ENCODE results near the gene NAIP.
"Not testable (repeated sequence)": the region's sequence is repeated elsewhere in the genome, so short reads cannot be mapped to it uniquely, and the experiment has no call there.

Gene NAIP, protein sequence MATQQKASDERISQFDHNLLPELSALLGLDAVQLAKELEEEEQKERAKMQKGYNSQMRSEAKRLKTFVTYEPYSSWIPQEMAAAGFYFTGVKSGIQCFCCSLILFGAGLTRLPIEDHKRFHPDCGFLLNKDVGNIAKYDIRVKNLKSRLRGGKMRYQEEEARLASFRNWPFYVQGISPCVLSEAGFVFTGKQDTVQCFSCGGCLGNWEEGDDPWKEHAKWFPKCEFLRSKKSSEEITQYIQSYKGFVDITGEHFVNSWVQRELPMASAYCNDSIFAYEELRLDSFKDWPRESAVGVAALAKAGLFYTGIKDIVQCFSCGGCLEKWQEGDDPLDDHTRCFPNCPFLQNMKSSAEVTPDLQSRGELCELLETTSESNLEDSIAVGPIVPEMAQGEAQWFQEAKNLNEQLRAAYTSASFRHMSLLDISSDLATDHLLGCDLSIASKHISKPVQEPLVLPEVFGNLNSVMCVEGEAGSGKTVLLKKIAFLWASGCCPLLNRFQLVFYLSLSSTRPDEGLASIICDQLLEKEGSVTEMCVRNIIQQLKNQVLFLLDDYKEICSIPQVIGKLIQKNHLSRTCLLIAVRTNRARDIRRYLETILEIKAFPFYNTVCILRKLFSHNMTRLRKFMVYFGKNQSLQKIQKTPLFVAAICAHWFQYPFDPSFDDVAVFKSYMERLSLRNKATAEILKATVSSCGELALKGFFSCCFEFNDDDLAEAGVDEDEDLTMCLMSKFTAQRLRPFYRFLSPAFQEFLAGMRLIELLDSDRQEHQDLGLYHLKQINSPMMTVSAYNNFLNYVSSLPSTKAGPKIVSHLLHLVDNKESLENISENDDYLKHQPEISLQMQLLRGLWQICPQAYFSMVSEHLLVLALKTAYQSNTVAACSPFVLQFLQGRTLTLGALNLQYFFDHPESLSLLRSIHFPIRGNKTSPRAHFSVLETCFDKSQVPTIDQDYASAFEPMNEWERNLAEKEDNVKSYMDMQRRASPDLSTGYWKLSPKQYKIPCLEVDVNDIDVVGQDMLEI (N-terminal part only)
- 0.31 to 1.1 reads per million in 2 donors for total RNA-seq

- not testable (repeated sequence) for DNase-seq
Measured at GRCh38 chr5:71025289-71025953, at the start of gene NAIP. NAIP (minus strand) TSS chr5:71025339; CDS start chr5:71012915, 12,424 bp downstream.

DNA sequence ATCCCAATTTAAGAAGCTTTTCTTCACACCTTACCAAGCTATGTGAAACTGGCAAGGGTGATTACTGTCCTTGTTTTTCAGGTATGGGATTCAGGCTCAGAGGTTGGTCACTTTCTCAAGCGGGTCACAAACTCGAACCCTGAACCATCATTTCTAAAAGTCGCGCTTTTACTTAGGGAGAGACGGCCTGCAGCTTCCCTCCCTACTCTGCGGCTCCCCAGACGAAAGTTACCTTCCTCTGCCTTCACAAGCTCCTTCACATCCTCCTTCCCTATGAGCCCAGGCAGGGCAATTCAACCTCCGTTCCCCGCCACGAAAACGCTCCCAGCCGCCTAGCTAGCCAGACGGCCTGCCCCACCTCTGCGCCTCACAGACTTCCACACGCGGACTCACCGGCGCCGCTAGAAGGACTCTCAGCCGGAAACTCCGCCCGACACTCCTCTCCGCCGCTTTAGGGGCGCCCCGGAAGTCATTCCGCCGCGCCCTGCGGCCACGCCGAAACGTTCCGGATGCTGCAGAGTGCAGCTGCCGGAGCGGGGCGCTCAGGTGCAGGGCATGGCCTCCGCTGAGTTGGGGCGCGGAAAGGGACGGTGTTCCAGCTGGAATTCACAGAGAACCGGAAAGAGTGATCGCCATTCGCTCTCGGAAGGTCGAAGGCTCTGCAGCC is 42.3 kb upstream of the NAIP start, which contains the start of gene GTF2H2:
Gene GTF2H2 (minus strand): TSS at position 415 of the 667 bp plus-strand sequence. CDS start 4,913 bp downstream, outside the sequence.
- not testable (repeated sequence) for DNase-seq

- not testable (repeated sequence) for DNase-seq
Measured at GRCh38 chr5:71061322-71061721, 36.2 kb upstream of the NAIP start.

- not testable (repeated sequence) for DNase-seq
Measured at GRCh38 chr5:71059426-71059825, 34.3 kb upstream of the NAIP start.

GRCh38 chr5:71044808-71045207 is 19.7 kb upstream of the NAIP start:
- not testable (repeated sequence) for DNase-seq

DNA sequence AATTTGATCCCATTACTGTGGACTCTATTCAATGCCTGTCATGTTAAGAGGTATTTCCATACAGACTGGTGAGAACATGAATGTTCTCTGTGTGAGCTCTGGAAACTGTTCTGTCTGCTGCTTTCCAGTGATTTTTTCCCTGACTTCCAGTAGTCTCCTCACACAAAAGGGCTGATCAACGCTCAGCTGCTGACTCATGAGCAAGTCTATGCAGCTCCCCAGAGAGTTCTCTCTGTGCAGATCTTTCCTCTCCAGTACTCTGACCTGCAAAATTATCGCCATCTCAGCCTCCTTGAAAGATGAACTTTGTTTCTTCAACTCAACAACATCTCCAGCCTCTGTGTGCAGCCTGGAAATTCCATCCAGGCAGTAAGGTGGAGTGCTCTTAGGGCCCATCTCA is 19.0 kb upstream of the NAIP start:
- DNase-seq, result not testable (repeated sequence)

DNA sequence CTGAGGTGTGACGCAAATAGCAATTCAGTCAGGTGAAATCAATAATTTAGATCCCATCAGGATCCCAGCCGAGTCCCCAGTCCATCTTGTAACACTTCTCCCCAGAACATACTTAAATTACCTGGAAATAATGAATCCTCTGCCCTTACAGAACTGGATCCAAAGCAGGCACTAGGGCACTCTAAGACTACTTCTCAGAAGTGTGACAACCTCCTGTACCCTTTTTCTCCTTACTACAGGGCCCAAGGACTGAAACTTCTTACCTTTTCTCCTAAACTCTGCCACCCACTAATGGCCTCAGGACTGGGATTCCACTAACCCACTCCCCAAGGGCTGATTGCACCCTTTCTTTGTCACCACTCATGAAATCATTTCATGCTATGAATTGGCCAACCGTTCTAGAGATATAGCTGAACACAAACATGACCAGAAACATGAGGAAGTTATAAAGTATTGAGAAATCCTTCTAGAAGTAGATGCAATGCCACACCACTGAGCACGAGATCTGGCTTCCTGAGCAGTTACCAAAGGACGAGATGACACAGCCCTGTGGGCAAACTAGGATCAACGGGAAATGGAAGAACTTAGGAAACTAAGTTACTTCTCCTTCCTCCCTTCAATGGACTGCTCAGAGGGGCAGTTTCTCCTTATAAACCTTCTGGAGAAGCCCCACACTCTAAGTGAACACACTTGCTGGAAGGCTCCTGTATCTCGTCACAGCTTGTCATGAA is 6.1 kb upstream of the NAIP start:
- not testable (repeated sequence) for DNase-seq

DNA sequence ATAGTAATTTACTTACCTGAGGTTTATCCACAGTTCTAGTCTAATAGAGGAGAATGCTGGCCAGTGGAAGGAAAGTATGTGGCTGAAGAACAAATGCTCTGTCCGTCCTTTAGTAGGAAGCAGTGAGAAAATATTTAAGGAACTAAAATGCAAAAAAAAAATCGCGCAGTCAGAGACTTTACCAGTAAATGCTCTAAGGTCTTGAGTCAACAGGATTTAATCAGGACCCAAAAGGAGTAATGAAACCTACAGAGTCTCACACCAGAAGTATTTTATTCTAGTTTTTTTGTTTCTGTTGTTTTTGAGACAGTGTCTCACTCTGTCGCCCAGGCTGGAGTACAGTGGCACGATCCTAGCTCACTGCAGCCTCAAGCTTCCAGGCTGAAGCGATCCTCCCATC is 4.5 kb downstream of the NAIP start:
- not testable (repeated sequence) for DNase-seq

GRCh38 chr5:71018376-71019005 is 6.6 kb downstream of the NAIP start:
- DNase-seq, result not testable (repeated sequence)

- no peak for DNase-seq
Measured at GRCh38 chr5:71014176-71014575, 11.0 kb downstream of the NAIP start.

GRCh38 chr5:71013575-71013974 is 11.6 kb downstream of the NAIP start:
- DNase-seq, result no peak

- DNase-seq, result no peak
Measured at GRCh38 chr5:71011194-71011792, 13.8 kb downstream of the NAIP start.

- DNase-seq, result not testable (repeated sequence)
Measured at GRCh38 chr5:71006983-71007382, 18.2 kb downstream of the NAIP start.

DNA sequence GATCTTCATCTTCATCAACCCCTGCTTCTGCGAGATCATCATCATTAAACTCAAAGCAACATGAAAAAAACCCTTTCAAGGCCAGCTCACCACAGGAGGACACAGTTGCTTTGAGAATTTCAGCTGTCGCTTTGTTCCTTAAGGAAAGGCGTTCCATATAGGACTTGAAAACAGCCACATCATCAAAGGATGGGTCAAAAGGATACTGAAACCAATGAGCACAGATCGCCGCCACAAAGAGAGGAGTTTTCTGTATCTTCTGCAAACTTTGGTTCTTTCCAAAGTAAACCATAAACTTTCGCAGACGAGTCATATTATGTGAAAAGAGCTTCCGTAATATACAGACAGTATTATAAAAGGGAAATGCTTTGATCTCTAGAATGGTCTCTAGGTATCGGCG is 40.3 kb downstream of the NAIP start:
- DNase-seq, result not testable (repeated sequence)

GRCh38 chr5:70967220-70967619 is 57.9 kb downstream of the NAIP start:
- DNase-seq, result not testable (repeated sequence)

- DNase-seq, result not testable (repeated sequence)
Measured at GRCh38 chr5:70964531-70964930, 60.6 kb downstream of the NAIP start.

GRCh38 chr5:70953068-70953467 is 72.1 kb downstream of the NAIP start:
- not testable (repeated sequence) for DNase-seq

- DNase-seq, result not testable (repeated sequence)
Measured at GRCh38 chr5:70932560-70932959, 92.6 kb downstream of the NAIP start.

DNA sequence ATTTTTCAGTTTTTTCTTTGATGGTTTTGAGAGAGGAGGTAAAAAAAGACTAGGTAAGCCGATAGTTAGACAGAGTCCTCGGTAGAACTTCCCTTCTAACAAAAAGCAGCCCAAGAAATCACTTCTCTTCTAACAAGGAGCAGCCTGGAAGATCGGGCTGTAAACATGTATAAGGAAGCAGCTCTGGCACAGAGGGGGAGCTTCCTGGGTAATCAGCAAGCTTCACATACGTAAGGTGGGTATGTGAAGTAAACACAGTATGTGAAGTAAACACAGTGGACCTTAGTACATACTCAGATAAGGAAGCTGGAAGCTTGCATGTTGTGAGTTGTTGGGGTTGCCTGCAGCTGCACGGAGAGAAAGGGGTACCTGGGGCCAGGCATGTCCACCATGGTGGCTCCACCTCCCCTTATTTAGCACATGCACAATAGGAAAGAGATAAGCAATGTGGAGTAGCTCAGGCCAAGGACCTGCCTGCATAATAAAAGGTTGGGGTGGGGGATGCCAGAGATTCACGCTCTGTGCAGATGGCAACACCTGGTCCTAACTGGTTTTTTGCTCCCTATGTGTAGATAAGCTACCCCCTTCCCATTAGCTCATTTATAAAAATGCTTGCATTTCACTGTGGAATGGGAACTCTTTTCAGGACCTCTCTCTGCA is 93.3 kb downstream of the NAIP start:
- DNase-seq, result not testable (repeated sequence)

- DNase-seq, result not testable (repeated sequence)
Measured at GRCh38 chr5:70925211-70925562, 100.0 kb downstream of the NAIP start.

All from T-helper 2 cell (primary cell).